Stimulated activated CD8-positive, alpha-beta memory T cell treated with anti-CD3 and anti-CD28 coated beads, Interleukin-4, amount 100 ng/mL, for 1 hour (primary cell): ENCODE measurements around the gene EDEM1.

ENCODE experiments used
- DNase-seq, 2 donors: peaks; one replicate each; pipeline ENCODE4 v3.0.0-alpha.2; 2020; ENCODE audit warnings: low read depth in 2 of 2, low spot score in 1 of 2

EDEM1 gene

DNA sequence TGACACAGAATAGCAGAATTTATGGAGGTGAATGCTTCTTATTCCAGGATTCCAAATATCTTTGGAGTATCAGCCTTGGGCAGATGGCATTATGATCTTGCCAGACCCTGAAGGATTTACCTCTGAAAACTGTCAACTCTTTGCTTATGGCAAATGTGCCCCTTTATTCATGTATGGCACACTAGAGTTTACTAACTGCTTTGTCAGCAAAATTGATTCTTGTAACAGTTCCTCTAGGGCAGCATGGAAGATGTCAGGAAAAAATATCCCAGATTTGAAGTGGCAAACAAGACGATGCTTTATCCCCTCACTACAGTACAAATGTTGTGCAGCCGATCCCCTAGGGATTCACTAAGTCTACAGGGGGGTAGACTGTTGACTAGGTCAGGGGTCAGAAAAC lies 79.7 kb downstream of the EDEM1 start:
- no peak for DNase-seq

DNA sequence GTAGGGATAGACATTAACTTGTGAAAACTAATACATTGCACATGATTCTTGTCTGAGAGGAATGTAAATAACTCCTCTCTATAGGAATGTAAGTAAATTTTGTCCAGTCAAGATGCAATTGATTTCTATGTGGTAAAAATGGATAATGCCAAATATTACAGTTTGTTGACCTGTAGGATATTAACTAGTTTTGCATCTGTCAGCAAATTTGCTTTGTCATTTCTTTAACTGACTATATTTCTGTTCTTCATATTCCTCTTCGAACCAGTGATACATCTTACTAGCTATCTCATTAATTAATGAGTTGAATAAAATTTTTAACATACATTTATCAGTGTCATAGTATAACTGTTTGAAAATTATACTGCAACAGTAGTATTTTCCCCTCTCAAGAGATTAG lies 80.4 kb downstream of the EDEM1 start:
- no peak for DNase-seq
